ENCODE results near the gene COL27A1.

DNA sequence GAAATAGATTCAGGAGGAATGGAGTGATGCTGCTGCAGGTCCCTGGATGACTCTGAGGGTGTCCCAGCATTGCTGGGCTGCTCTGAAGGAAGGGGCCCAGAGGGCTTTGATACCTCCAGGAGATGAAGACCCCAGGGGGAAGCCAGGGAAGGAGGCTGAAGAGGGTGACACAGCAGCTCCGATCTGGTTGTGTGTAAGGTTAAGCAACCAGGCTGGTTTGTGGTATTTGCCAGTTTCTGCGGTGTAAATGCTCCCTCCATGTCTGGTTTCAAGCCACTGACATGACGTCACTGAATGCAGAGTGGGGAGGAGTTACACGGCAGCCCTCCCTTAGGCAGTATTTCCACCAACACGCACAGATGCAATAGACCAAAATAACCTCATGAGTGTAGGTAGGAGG lies 127.6 kb downstream of the COL27A1 start:
- TF ChIP-seq SIN3A (IDR thresholded peaks at IDR 0.05; ENCODE audit: borderline replicate concordance, insufficient read depth, low read length) (no peak), TAF1 (IDR thresholded peaks at IDR 0.05; ENCODE audit: borderline replicate concordance, insufficient read depth, low read length) (no peak), REST (IDR thresholded peaks at IDR 0.05; ENCODE audit: insufficient read depth in 1 of 2, low read depth in 2 of 2, low read length in 2 of 2) (no peak)
